DND-41 (cell line): ENCODE measurements around the gene TGM5.

Experiments
- CTCF ChIP-seq: IDR thresholded peaks from 2 replicates; pipeline ENCODE4 v1.5.1; 2012; ENCODE audit warnings: borderline replicate concordance, low read length, moderate library complexity, mild to moderate bottlenecking; ENCODE audit not compliant: poor library complexity, severe bottlenecking; ENCODE audit errors: extremely low read depth
- EZH2 ChIP-seq: IDR thresholded peaks from 3 replicates; pipeline ENCODE4 v1.6.1; 2012; ENCODE audit warnings: borderline replicate concordance, low read depth, mild to moderate bottlenecking, moderate library complexity, low read length, inconsistent platforms; ENCODE audit not compliant: severe bottlenecking

DNA sequence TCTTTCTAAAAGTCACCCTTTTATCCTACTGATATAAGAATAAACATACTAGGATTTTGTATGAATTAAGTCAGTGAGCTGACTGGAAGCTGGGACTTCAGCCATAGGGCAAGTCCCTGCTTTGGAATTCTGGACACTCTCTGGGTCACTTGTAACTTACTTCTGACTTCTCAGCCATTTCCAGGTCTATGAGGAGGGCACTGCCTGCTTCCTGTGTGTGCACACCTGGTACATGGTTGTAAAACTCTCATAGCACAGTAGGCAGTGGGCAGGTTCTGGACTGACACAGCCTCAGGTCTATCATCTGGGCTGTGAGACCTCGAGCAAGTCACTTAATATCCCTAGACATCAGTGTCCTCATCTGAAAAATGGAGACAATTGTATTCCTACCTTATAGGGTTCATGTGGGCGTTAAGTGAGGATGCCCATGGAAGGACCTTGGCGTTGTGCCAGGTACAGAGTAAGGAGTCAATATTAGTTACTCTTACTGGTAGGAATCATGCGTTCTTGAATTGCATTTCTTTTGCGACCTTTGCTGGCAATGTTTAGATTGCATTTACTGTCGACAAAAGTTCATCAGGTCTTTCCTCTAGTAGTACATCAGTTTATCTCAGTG lies 27.5 kb upstream of the TGM5 start:
- TF ChIP-seq CTCF (no peak), EZH2 (no peak)
